ENCODE data around the gene LINGO4.

GRCh38 chr1:151806170-151806569, 951 bp upstream of the LINGO4 start:
- no peak for TF ChIP-seq CTCF (IDR thresholded peaks at IDR 0.05 in 2 of 3, conservative IDR thresholded peaks at IDR 0.05 in 1 of 3; ENCODE audit: control insufficient read depth in 2 of 3, extremely low read depth in 1 of 3, insufficient read depth in 1 of 3, low read depth in 3 of 3, low read length in 3 of 3)
- TF ChIP-seq PRDM15 (CRISPR knock-in tag; IDR thresholded peaks at IDR 0.05), result no peak
- no peak for TF ChIP-seq CHD2 (IDR thresholded peaks at IDR 0.05; ENCODE audit: borderline replicate concordance, low read depth, low read length)
- no peak for TF ChIP-seq EZH2 (IDR thresholded peaks at IDR 0.05; ENCODE audit: borderline replicate concordance, control insufficient read depth, low read depth, low read length)
- TF ChIP-seq POLR2A (IDR thresholded peaks at IDR 0.05; ENCODE audit: low read depth, low read length), result no peak

Data from GM12878 (cell line).